GM21717 (cell line): Measurements from ENCODE around the gene MTFP1.
"Not testable (repeated sequence)": the region's sequence is repeated elsewhere in the genome, so short reads cannot be mapped to it uniquely, and the experiment has no call there.

Source experiments
- ATAC-seq: cut with Tn5 transposase; IDR thresholded peaks from one replicate; pipeline ENCODE4 v1.9.1; 2021; ENCODE audit warnings: mild to moderate bottlenecking, moderate library complexity; ENCODE audit not compliant: unreplicated experiment

Gene MTFP1

GRCh38 chr22:30451488-30451887 lies 25.9 kb downstream of the MTFP1 start:
- ATAC-seq = not testable (repeated sequence)

- ATAC-seq = no peak
These were observed 27.3 kb downstream of the MTFP1 start for GRCh38 chr22:30452861-30453260.

- ATAC-seq = no peak
These were observed 28.4 kb downstream of the MTFP1 start for GRCh38 chr22:30453731-30454510.

- no peak for ATAC-seq
These were observed 29.7 kb downstream of the MTFP1 start for GRCh38 chr22:30455075-30455840.

DNA sequence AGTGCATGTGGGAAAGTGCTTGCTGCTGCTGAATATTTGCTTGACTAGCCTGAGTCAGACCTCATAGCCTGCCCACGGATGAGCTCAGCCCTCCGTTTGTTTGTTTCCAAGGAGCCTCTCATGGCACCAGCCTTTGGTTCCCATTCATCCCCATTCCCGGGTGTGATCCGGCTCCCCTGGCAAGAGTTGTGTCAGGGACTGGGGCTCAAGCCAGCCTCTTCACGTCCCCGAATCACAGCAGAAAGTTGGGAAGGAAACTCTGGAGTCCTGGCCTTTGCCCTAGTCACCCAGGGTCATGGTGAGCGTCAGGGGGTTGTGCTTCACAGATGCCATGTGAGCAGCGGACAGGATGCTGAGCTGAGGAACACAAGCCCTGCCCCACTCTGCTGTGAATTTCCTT lies 32.4 kb downstream of the MTFP1 start:
- no peak for ATAC-seq

DNA sequence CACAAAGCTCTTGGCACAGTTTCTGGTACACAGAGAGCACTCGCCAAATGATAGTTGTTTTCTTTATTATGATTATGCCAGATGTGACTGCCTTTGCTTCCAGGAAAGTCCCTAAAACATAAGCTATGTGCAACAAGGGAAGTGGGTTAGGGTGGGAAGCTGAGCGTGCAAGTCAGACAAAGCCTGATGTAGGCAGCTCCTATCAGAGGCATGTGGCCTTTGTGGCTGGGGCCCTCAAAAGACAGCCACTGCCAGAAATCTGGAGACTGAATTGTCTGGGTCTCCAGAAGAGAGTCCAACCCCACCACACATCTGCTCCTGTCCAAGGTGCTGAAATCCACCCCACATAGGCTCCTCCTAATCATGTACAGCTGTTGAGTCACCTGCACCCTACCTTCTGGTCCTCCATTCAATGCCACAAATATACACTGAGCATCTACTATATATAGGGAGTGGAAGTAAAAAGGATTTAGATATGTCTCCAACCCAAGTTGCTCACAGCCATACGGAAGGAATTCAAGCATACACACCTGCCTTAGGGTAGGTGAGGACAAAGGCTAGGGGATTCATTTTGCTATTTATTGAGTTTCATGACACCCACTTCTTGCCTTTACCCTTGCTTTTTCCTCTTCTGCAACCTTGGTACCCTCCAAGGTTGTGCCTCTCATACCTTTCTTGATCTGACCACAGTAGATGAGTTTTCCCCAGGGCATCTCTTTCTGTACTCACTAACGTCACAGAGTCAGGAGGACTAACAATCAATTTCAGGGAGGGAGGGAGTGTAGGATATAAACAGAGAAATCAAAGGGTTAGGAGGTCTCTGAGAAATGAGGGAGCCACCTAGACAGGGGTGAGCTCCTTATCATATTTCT lies 33.8 kb downstream of the MTFP1 start:
- ATAC-seq = no peak

- no peak for ATAC-seq
These were observed 34.6 kb downstream of the MTFP1 start for GRCh38 chr22:30460147-30460546.

DNA sequence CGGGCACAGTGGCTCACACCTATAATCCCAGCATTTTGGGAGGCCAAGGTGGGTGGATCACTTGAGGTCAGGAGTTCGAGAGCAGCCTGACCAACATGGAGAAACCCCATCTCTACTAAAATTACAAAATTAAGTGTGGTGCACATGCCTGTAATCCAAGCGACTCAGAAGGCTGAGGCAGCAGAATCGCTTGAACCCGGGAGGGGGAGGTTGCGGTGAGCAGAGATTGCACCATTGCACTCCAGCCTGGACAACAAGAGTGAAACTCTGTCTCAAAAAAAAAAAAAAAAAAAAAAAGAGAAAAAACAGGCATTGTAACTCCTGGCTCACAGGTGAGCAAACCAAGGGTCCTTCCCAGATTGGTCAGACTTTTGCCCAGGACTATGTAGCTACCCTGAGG lies 35.0 kb downstream of the MTFP1 start:
- not testable (repeated sequence) for ATAC-seq

DNA sequence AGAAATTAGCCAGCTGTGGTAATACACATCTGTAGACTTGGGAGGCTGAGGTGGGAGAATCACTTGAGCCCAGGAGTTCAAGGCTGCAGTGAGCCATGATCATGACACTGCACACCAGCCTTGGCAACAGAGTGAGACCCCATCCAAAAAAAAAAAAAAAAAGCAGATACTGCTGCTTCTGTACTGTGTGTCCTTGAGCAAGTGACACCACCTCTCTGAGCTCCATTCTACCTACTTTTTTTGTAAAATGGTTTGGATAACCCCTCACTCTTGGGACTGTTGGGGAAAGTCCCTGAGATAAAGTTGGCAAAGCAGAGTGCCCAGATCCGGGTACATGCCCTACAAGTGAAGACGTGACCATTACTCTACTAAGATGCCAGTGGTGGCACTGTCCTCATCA lies 43.6 kb downstream of the MTFP1 start:
- no peak for ATAC-seq

GRCh38 chr22:30470655-30471054 lies 45.1 kb downstream of the MTFP1 start:
- ATAC-seq = no peak

DNA sequence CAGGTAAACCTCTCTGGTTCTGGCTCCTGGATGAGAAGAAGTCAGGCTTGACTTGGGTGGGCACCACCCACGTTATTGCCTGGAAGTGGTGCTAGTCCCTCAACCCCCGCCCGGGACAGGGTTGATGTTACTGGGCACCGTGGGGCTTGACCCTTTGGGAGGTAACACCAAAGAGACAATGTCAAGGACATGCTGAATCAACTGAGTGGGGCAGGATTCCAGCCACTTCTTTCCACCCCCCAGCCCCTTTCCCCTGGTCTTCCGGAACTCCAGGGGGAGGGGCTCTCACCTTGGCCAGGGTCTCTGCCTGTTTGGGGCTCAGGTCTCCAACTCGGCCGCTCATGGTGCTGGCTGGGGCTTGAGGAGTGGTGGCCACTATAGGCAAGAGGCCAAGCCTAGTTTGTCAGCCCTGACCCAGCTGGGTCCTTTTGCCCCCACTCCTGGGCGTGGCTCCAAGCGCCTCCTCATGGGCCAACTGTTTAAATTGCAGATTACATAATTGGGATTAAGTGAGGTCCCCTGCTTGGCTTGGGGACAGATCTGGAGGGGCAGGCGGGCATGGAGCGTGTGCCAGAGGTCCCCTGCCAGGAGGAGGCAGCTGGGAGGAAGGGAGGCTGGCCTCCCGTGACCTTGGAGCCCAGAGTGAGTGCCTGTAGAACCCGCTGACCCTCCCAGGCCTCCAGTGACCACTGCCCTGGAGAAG lies 46.2 kb downstream of the MTFP1 start, which contains the start of gene SEC14L3:
SEC14L3 (minus strand) TSS at position 402 of the 703 bp plus-strand sequence; CDS start at position 343, 59 bp downstream.
- ATAC-seq = no peak

DNA sequence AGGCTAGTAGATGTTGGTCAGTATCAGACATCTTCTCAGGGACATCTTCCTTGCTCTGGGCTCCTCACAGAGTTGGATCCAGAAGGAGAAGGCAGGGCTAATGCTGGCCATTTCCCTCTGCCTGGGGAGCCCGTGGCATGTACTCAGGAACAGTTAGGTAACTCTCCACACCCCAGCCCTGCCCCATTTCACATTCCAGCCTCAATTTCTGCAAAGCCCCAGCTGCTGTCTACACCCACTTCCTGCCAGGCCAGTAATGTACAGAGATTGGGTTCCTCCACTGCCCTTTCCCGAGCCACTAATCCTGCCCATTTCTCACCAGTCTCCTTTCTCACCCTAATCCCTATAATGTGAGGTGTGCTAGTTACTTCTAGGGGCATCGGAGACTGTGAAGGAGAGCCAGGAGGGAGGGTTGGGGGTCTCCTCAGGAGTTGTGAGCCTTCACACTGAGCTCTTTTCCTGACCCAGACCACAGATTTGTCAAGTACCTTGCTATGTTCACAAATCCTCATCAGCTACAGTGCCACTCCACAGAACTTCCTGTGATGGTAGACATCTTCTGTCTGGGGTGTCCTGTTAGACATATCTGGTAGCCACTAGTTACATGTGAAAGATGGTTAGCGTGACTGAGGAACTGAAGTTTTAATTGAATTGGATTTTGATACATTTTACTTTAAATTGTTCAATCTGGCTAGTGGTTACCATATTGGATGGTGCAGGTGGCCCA lies 47.6 kb downstream of the MTFP1 start:
- ATAC-seq = no peak

- ATAC-seq = no peak
These were observed 48.6 kb downstream of the MTFP1 start for GRCh38 chr22:30474121-30474520.

GRCh38 chr22:30474683-30475424 lies 49.3 kb downstream of the MTFP1 start:
- ATAC-seq = no peak
